T-helper 1 cell treated with Interleukin-12 subunit alpha and Interleukin-12 subunit beta and Interleukin-4 antibody, amounts not matched to agents 30 μg/mL and 1 μg/mL, for 36 hours (primary cell): ENCODE results near the gene RAI1.

Experiments used
- H3K27ac Mint-ChIP-seq: one replicate; pipeline ENCODE4 v1.8.0; 2021; ENCODE audit warnings: mild to moderate bottlenecking, mixed read lengths
- H3K27me3 Mint-ChIP-seq: one replicate; pipeline ENCODE4 v1.8.0; 2021; ENCODE audit warnings: low read depth, mixed read lengths
- H3K36me3 Mint-ChIP-seq: one replicate; pipeline ENCODE4 v1.8.0; 2021; ENCODE audit warnings: low read depth, mixed read lengths
- H3K4me1 Mint-ChIP-seq: one replicate; pipeline ENCODE4 v1.8.0; 2021; ENCODE audit warnings: low read depth, mixed read lengths
- H3K4me3 Mint-ChIP-seq: one replicate; pipeline ENCODE4 v1.8.0; 2021; ENCODE audit warnings: mild to moderate bottlenecking, moderate library complexity, mixed read lengths
- H3K9me3 Mint-ChIP-seq: one replicate; pipeline ENCODE4 v1.8.0; 2021; ENCODE audit warnings: mixed read lengths

The RAI1 gene

GRCh38 chr17:17857496-17857895 is 176.2 kb downstream of the RAI1 start:
- H3K27ac Mint-ChIP-seq = no peak overlapping the region
- peaks cover 38% of the 10 kb centered on the region for H3K4me1 Mint-ChIP-seq

GRCh38 chr17:17859909-17860765 is 178.9 kb downstream of the RAI1 start:
- Mint-ChIP-seq H3K9me3 (no peaks in the 10 kb centered on the region), H3K27ac (no peak overlapping the region), H3K4me3 (no peak overlapping the region), H3K36me3 (peaks cover 2% of the 10 kb centered on the region), H3K27me3 (no peaks in the 10 kb centered on the region), H3K4me1 (peaks cover 26% of the 10 kb centered on the region)

More at GRCh38 chr17:17857496-17857895, 176.2 kb downstream of the RAI1 start:
- Mint-ChIP-seq H3K36me3 (peaks cover 4% of the 10 kb centered on the region), H3K4me3 (no peak overlapping the region), H3K27me3 (no peaks in the 10 kb centered on the region), H3K9me3 (no peaks in the 10 kb centered on the region)

GRCh38 chr17:17860766-17861107 is 179.5 kb downstream of the RAI1 start:
- peaks cover 20% of the 10 kb centered on the region for H3K4me1 Mint-ChIP-seq
- H3K27ac Mint-ChIP-seq = no peak overlapping the region
- H3K9me3 Mint-ChIP-seq = no peaks in the 10 kb centered on the region
- H3K36me3 Mint-ChIP-seq = peaks cover 2% of the 10 kb centered on the region
- H3K4me3 Mint-ChIP-seq = no peak overlapping the region
- no peaks in the 10 kb centered on the region for H3K27me3 Mint-ChIP-seq
